Skeletal muscle cell (primary cell): ENCODE results near the gene FSTL5.

Experiments used
- DNase-seq: peaks from one replicate; pipeline ENCODE4 v3.0.0-alpha.2; 2010; ENCODE audit warnings: low read depth
- H3K4me3 ChIP-seq: 2 replicates; pipeline ENCODE4 v1.5.1; 2011; ENCODE audit warnings: low read depth, mild to moderate bottlenecking, control low read depth, low read length, moderate library complexity

FSTL5 gene

DNA sequence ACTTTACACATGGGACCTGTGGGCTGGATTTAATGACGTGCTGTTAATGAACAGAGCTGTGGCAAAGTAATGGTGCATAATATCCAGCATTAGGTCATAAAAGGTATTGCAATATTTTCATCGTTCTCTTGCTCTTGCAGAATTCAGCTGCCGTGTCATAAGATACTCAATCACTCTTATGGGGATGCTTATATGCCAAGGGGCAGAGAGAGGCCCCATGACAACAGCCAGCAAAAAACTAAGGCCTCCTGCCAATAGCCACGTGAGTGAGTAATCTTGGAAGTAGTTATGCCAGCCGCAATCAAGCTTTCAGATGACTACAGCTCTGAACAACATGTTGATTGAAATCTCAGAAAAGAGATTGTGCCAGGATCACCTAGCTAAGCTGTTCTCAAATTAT is 616.9 kb downstream of the FSTL5 start:
- no peak for DNase-seq
- H3K4me3 ChIP-seq = no peak overlapping the region

GRCh38 chr4:161540265-161540664 is 623.5 kb downstream of the FSTL5 start:
- no peak for DNase-seq
- H3K4me3 ChIP-seq = no peak overlapping the region

DNA sequence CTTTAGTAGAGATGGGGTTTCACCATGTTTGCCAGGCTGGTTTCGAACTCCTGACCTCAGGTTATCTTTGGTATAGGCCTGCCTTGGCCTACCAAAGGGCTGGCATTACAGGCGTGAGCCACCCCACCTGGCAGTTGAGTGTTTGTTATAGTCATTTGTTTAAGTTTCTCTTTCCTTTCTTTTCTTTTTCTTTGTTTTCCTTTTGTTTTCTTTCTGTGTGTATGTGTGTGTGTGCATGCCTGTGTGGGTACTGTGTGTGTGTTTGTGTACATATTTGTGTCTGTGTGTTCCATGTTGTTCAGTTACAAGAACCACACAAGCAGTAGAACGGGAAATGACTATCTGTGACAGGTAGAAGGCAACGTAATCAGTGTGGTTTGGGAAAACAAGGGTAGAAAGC is 624.9 kb downstream of the FSTL5 start:
- H3K4me3 ChIP-seq = no peak overlapping the region
- DNase-seq = no peak

DNA sequence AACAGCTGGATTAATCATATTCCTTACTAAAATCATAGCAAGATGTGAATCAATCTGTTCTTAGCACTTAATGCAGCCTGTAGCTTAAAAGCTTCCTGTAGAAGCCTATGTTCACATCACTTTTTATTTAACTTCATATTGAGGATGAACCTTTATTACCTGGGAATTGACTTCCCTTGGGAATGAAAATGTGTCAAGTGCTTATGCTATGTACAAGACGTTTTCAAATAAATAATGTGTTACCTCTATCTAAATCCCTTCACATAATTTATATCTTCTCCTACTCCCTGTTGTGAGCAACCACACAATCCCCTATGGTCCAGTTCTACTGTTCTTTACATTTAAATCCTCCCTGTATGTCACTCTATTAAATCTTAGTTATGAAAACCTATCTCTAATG is 633.1 kb downstream of the FSTL5 start:
- DNase-seq = no peak
- no peak overlapping the region for H3K4me3 ChIP-seq

DNA sequence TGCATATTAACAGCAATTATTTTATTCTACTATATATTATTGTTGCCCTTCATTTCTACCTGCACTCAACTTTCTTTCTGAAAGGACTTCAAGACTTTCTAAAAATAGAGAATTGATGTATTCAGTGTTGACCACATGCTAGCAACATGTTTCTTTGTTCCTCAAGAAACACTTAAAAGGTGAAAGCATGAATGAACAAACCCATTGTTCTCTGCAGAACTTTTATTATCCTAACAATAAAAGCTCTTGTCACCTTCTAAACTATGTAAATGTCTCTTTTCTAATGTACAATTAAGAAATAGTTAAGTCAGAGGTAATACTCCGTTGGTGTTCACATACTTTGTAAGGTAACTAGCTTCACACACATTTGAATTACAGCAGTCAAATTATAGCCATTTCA is 638.7 kb downstream of the FSTL5 start:
- no peak overlapping the region for H3K4me3 ChIP-seq
- DNase-seq = no peak

DNA sequence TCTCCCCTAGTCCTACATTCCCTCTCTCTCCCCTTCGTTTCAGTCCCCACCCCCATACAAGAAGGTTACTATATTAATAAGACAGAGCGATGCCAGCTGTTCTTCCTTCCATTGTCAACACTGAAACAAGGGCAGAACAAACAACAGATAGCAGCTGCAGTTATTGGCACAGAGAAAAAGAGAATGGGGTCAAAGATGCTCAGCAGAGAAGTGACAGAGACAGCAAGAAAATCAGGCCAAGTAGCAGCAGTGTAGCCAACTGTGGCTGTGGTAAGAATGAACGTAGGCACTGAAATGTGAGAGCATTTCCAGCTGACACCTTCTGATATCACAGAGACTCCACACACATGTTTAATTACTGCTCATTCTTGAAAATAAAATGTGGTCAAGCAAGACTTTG is 641.8 kb downstream of the FSTL5 start:
- DNase-seq = peak; percentile 69
- H3K4me3 ChIP-seq = no peak overlapping the region

GRCh38 chr4:161519611-161520010 is 644.2 kb downstream of the FSTL5 start:
- H3K4me3 ChIP-seq = no peak overlapping the region
- DNase-seq = no peak

DNA sequence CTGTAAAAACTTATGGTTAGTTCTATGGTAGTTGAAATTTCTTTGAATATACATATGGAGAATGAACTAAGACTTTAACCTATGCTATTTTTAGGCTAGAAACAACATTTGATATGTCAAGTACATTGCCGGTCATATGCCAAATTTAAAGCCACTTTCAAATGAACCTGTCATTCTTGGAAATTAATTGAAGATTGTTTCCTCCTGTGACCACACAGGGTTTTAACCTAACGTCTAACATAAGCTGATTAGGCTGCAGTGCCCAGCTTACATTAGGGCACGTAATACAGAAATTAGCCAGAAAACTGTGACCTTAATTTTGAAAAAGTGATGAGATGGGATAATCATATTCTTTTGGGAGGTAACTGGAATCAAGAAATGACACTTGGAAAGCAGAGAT is 645.9 kb downstream of the FSTL5 start:
- no peak for DNase-seq
- no peak overlapping the region for H3K4me3 ChIP-seq

- DNase-seq = no peak
Observed at GRCh38 chr4:161505141-161505540, 658.7 kb downstream of the FSTL5 start.

DNA sequence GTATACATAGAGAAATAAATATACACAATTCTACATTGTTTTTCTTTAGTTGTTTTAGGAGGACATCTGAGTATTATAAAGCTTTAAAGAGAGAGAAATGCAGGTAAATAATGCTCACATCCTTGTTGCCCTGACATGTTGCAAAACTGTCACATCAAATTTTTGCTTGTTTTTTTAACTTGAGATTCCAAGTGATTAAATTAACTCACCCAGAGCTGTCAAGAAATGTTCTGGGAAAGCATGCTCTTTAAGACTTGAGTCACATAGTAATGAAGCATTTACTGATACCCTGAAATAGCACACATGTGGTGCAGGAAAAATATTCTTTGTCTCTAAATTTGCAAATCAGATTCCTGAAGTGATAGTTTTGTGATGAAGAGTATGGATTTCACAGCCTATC is 665.6 kb downstream of the FSTL5 start:
- no peak overlapping the region for H3K4me3 ChIP-seq
- no peak for DNase-seq

More at GRCh38 chr4:161505141-161505540, 658.7 kb downstream of the FSTL5 start:
- no peak overlapping the region for H3K4me3 ChIP-seq

GRCh38 chr4:161486461-161486860 is 677.3 kb downstream of the FSTL5 start:
- H3K4me3 ChIP-seq = no peak overlapping the region
- no peak for DNase-seq

DNA sequence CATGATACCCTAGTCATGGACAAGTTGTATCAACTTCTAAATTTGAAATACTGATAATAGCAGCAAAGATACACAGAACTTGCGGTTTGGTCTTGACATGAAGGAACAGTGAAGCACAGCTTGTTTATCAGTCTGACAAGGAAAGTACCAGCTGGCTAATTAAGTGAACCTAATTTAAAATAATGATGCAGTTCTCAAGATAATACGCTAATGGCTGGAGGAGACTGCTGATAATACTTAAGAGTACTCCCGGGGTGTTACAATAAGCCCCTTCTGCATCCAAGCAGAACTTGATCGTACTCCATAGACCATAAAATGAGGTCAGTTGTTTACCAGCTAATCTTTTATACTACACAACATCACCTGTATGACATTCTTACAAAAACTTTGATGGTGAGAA is 697.5 kb downstream of the FSTL5 start:
- no peak overlapping the region for H3K4me3 ChIP-seq
- DNase-seq = no peak

- H3K4me3 ChIP-seq = no peak overlapping the region
Observed at GRCh38 chr4:161463436-161463835, 700.4 kb downstream of the FSTL5 start.

DNA sequence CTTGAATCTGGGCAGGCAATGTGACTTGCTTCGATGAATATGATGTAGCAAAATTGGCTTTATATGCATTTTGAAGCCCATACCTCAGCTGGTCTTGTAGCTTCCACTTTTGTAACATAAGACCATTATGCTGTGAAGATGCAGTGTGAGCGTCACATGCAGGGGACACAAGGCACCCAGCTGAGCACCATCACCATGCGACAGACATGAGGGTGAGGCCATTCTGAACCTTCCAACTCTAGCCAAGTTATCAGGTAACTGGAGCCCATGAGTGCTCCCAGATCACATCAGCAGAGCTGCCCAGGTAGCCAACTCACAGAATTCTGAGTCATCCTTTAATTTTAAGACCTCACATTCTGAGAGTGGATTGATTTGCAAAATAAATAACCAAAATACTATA is 705.9 kb downstream of the FSTL5 start:
- no peak overlapping the region for H3K4me3 ChIP-seq
- DNase-seq = no peak

More at GRCh38 chr4:161463436-161463835, 700.4 kb downstream of the FSTL5 start:
- no peak for DNase-seq

- H3K4me3 ChIP-seq = no peak overlapping the region
- DNase-seq = no peak
Observed at GRCh38 chr4:161457311-161457710, 706.5 kb downstream of the FSTL5 start.

DNA sequence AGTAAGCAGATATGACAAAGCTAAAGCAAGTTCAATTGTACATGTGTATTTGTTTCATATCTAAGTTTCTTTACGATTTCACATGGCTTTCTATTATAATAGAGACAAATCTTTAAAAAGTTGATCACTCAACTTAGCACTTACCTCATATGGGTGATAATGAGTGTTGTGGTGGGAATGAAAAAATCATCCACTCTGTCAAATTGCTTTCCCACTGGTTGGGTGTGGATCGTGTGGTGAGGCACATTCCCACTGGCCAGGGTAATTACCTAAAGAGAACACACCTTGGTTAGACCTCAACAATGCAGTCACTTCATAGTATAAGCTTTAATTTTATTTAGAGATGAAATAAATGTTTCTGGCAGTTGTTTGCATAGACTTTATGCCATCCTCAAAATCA is 708.9 kb downstream of the FSTL5 start:
- DNase-seq = no peak

DNA sequence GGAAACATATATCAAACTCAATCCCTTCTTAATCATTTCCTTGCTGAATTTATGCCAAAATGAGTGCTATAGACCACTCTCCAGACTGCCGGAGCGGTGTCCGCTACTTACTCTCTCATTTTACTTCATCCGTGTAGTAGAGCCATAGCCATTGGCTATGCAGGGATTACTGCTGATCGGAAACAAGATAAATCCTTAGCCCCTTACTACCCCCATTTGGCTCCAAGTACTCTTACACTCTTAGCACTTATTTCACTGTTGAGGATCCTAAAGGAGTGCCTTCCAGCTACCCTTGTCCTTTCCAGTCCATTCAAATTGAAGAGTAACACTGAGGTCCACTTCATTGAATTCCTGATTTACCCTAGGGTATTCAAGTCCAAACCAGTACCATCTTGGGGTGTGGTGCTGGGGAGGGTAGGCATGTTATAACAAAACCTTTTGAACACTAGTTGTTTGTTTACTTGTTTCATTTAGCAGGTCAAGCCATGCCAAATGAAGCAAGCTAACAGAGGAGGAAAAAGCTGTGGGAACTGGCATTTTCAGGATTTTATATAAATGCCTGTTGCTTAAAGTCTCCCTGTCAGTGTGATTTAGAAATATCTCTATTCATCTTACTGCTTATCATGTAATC is 715.1 kb downstream of the FSTL5 start:
- peak overlapping the region; percentile 7 for H3K4me3 ChIP-seq
- no peak for DNase-seq

More for the DNA sequence above, 708.9 kb downstream of the FSTL5 start:
- H3K4me3 ChIP-seq = no peak overlapping the region

DNA sequence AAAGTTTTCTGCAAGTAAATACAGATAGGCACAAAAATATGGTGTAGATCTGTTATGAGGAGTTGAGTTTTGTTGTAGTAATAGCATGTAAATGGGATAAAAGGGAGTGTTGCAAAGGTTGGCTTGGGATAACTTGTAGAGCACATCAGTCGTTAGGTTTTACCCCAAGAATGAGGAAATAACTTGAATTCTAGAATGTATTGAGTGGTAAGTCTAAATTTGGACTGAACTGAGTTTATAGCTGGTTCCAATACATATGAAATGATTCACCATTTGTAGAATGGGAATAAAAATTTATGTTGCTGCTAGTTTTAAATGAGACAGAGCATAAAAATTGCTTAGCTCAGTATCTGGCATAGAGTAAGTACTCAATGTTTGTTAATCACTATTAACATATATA is 719.2 kb downstream of the FSTL5 start:
- no peak for DNase-seq

GRCh38 chr4:161442921-161443320 is 720.9 kb downstream of the FSTL5 start:
- DNase-seq = no peak

More for the DNA sequence above, 719.2 kb downstream of the FSTL5 start:
- H3K4me3 ChIP-seq = no peak overlapping the region

DNA sequence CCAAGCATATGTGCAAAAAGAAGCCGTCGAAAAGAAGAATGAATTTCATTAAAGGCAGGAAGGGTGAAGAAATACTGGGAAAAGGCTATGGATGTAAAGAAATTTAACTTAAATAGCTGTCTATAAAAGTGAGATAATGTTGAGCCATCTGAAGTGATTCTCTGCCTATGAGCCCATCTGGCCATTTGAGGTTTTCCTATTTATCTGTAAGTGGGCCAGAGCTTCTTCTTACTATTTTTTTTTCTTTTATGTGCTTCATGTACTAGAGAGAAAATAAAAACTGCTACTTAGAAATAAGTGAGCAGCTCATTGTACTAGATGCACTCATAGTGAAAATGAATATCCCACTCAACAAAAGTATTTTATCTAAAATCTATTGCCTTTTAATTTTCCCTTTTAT is 725.7 kb downstream of the FSTL5 start:
- DNase-seq = no peak

More at GRCh38 chr4:161442921-161443320, 720.9 kb downstream of the FSTL5 start:
- no peak overlapping the region for H3K4me3 ChIP-seq

GRCh38 chr4:161428180-161428965 is 735.4 kb downstream of the FSTL5 start:
- peak; percentile 5 for DNase-seq

More for the DNA sequence above, 725.7 kb downstream of the FSTL5 start:
- H3K4me3 ChIP-seq = no peak overlapping the region

More at GRCh38 chr4:161428180-161428965, 735.4 kb downstream of the FSTL5 start:
- no peak overlapping the region for H3K4me3 ChIP-seq
